ENCODE data around the gene ZNF683.

Gene ZNF683

DNA sequence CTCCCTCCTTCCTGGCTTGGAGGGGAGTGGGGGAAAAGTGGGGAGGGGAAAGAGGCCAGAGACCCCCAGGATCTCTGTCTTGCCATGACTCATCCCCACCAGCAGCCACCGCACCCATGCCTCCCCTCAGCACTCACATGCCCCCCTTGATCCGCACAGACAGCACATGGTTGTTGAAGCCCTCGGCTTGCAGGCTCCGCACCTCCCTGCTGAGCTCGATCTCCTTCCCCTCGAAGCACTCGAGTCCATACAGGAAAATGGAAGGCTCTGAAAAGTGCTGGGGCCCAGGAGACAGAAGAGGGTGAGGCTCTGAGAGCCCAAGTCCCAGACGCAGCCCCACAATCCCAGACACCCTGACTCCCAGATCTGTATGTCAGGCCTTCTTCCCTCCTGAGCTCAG is 44.0 kb downstream of the ZNF683 start:
- ATAC-seq (ENCODE audit: insufficient read depth, low read depth), result no peak
- Histone ChIP-seq H3K9ac (ENCODE audit: low read depth, low read length) (peak overlapping the region; percentile 40), H3K27ac (ENCODE audit: low read length) (peak overlapping the region; percentile 80), H2AFZ (ENCODE audit: low read depth, low read length) (peak overlapping the region; percentile 84), H4K20me1 (ENCODE audit: insufficient read depth, low read length) (no peaks in the 10 kb centered on the region), H3K36me3 (ENCODE audit: insufficient read depth, low read length) (no peaks in the 10 kb centered on the region), H3K4me2 (ENCODE audit: insufficient read depth, low read length) (0 out of 2 replicates have a peak overlapping the region, but pooled peaks have one; percentile 51), H3K4me3 (ENCODE audit: low read depth in 1 of 2, low read length in 2 of 2) (no peak overlapping the region), H3K27me3 (ENCODE audit: insufficient read depth, low read length, poor library complexity) (peaks cover 3% of the 10 kb centered on the region), H3K4me1 (ENCODE audit: insufficient read depth, low read length) (peaks cover 25% of the 10 kb centered on the region), H3K9me3 (ENCODE audit: insufficient read depth, low read length, severe bottlenecking) (no peaks in the 10 kb centered on the region), H3K79me2 (ENCODE audit: insufficient read depth, low read length) (no peaks in the 10 kb centered on the region)
- no peak for TF ChIP-seq EZH2 (IDR thresholded peaks at IDR 0.05; ENCODE audit: borderline replicate concordance, low read depth, low read length, severe bottlenecking)
- TF ChIP-seq, protein P1, sequence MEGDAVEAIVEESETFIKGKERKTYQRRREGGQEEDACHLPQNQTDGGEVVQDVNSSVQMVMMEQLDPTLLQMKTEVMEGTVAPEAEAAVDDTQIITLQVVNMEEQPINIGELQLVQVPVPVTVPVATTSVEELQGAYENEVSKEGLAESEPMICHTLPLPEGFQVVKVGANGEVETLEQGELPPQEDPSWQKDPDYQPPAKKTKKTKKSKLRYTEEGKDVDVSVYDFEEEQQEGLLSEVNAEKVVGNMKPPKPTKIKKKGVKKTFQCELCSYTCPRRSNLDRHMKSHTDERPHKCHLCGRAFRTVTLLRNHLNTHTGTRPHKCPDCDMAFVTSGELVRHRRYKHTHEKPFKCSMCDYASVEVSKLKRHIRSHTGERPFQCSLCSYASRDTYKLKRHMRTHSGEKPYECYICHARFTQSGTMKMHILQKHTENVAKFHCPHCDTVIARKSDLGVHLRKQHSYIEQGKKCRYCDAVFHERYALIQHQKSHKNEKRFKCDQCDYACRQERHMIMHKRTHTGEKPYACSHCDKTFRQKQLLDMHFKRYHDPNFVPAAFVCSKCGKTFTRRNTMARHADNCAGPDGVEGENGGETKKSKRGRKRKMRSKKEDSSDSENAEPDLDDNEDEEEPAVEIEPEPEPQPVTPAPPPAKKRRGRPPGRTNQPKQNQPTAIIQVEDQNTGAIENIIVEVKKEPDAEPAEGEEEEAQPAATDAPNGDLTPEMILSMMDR (IDR thresholded peaks at IDR 0.05; ENCODE audit: borderline replicate concordance, extremely low read depth, low read length, poor library complexity, severe bottlenecking), result no peak
- peak; percentile 14 for DNase-seq

DNA sequence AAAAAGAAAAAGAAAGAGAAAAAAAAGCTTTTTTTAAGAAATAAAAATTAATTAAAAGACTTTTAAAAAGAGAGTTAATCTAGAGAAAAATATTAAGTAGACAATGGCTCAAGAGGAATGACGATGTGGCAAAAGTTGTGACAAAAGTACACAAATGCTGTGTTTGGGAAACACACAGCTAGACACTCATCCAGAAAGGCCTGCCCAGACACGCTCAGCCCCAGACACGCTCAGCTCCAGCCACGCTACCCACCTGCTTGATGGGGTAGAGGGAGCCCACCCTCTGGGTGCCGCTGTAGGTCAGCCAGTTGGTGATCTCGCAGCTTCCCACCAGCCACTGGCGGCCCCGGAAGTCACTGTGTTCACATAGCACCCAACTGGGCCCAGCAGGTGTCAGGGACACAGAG is 44.6 kb downstream of the ZNF683 start:
- no peak for TF ChIP-seq EZH2 (IDR thresholded peaks at IDR 0.05; ENCODE audit: borderline replicate concordance, low read depth, low read length, severe bottlenecking)
- TF ChIP-seq, protein P1 (IDR thresholded peaks at IDR 0.05; ENCODE audit: borderline replicate concordance, extremely low read depth, low read length, poor library complexity, severe bottlenecking), result peak; percentile 79
- no peaks in the 10 kb centered on the region for H3K9me3 ChIP-seq (ENCODE audit: insufficient read depth, low read length, severe bottlenecking)
- H2AFZ ChIP-seq (ENCODE audit: low read depth, low read length), result peak overlapping the region; percentile 84
- no peaks in the 10 kb centered on the region for H3K36me3 ChIP-seq (ENCODE audit: insufficient read depth, low read length)
- no peak overlapping the region for H3K4me3 ChIP-seq (ENCODE audit: low read depth in 1 of 2, low read length in 2 of 2)
- H3K4me2 ChIP-seq (ENCODE audit: insufficient read depth, low read length), result peak overlapping the region; percentile 51
- peaks cover 3% of the 10 kb centered on the region for H3K27me3 ChIP-seq (ENCODE audit: insufficient read depth, low read length, poor library complexity)
- peaks cover 25% of the 10 kb centered on the region for H3K4me1 ChIP-seq (ENCODE audit: insufficient read depth, low read length)
- peak; percentile 83 for DNase-seq
- no peaks in the 10 kb centered on the region for H3K79me2 ChIP-seq (ENCODE audit: insufficient read depth, low read length)
- peak; percentile 97 for ATAC-seq (ENCODE audit: insufficient read depth, low read depth)
- peak overlapping the region; percentile 80 for H3K27ac ChIP-seq (ENCODE audit: low read length)
- no peaks in the 10 kb centered on the region for H4K20me1 ChIP-seq (ENCODE audit: insufficient read depth, low read length)
- H3K9ac ChIP-seq (ENCODE audit: low read depth, low read length), result peak overlapping the region; percentile 40

DNA sequence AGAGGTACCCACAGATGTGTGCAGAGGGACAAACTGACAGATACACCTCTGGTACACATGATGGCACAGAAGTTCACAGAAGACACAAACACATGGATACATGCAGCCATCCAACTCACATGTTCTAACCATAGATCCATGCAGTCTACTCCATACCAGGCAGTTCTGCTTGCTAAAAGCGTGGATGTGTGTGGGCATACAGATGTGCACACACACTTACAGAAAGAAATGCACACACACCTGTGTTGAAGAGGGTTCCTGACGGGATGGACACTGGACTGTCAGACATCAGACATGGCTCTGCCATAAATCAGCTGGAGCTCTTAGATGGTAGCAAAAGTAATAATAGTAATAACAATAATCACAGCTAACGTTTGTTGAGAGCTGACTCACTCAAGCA is 48.0 kb downstream of the ZNF683 start:
- H2AFZ ChIP-seq (ENCODE audit: low read depth, low read length), result no peak overlapping the region
- no peak overlapping the region for H3K9ac ChIP-seq (ENCODE audit: low read depth, low read length)
- no peak overlapping the region for H3K4me3 ChIP-seq (ENCODE audit: low read depth in 1 of 2, low read length in 2 of 2)
- H4K20me1 ChIP-seq (ENCODE audit: insufficient read depth, low read length), result no peaks in the 10 kb centered on the region
- no peaks in the 10 kb centered on the region for H3K9me3 ChIP-seq (ENCODE audit: insufficient read depth, low read length, severe bottlenecking)
- no peaks in the 10 kb centered on the region for H3K36me3 ChIP-seq (ENCODE audit: insufficient read depth, low read length)
- H3K4me1 ChIP-seq (ENCODE audit: insufficient read depth, low read length), result peaks cover 31% of the 10 kb centered on the region
- no peaks in the 10 kb centered on the region for H3K79me2 ChIP-seq (ENCODE audit: insufficient read depth, low read length)
- TF ChIP-seq EZH2 (IDR thresholded peaks at IDR 0.05; ENCODE audit: borderline replicate concordance, low read depth, low read length, severe bottlenecking), result no peak
- TF ChIP-seq, protein P1 (IDR thresholded peaks at IDR 0.05; ENCODE audit: borderline replicate concordance, extremely low read depth, low read length, poor library complexity, severe bottlenecking), result no peak
- H3K4me2 ChIP-seq (ENCODE audit: insufficient read depth, low read length), result no peak overlapping the region
- no peak overlapping the region for H3K27ac ChIP-seq (ENCODE audit: low read length)
- ATAC-seq (ENCODE audit: insufficient read depth, low read depth) (no peak), DNase-seq (no peak)
- no peaks in the 10 kb centered on the region for H3K27me3 ChIP-seq (ENCODE audit: insufficient read depth, low read length, poor library complexity)

DNA sequence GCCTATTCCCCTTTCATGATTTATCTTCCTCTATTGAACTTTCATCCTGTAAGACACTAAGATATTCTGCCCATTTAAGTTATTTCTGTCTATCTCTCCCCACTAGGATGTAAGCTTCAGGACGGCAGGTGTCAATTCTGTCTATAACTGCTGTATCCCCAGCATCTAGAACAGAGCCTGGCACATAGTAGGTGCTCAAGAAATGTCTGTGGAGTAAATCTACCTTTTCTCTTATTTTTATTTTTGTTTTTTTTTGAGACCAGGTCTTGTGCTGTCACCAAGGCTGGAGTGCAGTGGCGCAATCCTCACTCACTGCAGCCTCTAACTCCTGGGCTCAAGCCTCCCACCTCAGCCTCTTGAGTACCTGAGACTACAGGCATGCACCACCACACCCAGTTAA is 49.2 kb downstream of the ZNF683 start:
- Histone ChIP-seq H3K27me3 (ENCODE audit: insufficient read depth, low read length, poor library complexity) (no peaks in the 10 kb centered on the region), H3K4me1 (ENCODE audit: insufficient read depth, low read length) (peaks cover 26% of the 10 kb centered on the region), H3K4me3 (ENCODE audit: low read depth in 1 of 2, low read length in 2 of 2) (no peak overlapping the region), H3K9me3 (ENCODE audit: insufficient read depth, low read length, severe bottlenecking) (no peaks in the 10 kb centered on the region), H3K36me3 (ENCODE audit: insufficient read depth, low read length) (no peaks in the 10 kb centered on the region), H4K20me1 (ENCODE audit: insufficient read depth, low read length) (no peaks in the 10 kb centered on the region), H2AFZ (ENCODE audit: low read depth, low read length) (no peak overlapping the region), H3K27ac (ENCODE audit: low read length) (no peak overlapping the region), H3K4me2 (ENCODE audit: insufficient read depth, low read length) (no peak overlapping the region), H3K9ac (ENCODE audit: low read depth, low read length) (no peak overlapping the region), H3K79me2 (ENCODE audit: insufficient read depth, low read length) (no peaks in the 10 kb centered on the region)
- no peak for DNase-seq
- TF ChIP-seq EZH2 (IDR thresholded peaks at IDR 0.05; ENCODE audit: borderline replicate concordance, low read depth, low read length, severe bottlenecking), result no peak
- TF ChIP-seq, protein P1 (IDR thresholded peaks at IDR 0.05; ENCODE audit: borderline replicate concordance, extremely low read depth, low read length, poor library complexity, severe bottlenecking), result no peak
- ATAC-seq (ENCODE audit: insufficient read depth, low read depth), result no peak

All from DND-41 (cell line).